Suprapubic skin (tissue), 4 donors: Measurements from ENCODE around the gene ADAMTS17. TPM values are rescaled to one million over a fixed set of nuclear protein-coding genes. Genes with fewer than 3 reads are reported as not detected.

Experiments used
- DNase-seq, 2 donors: peaks; one replicate each; pipeline ENCODE4 v3.0.0-alpha.2; 2019; ENCODE audit warnings: low spot score in 2 of 2
- H3K27ac ChIP-seq: fragments of 200-600 bp; sonication (generic); one replicate; pipeline ENCODE4 v1.5.1; 2019
- H3K27me3 ChIP-seq: fragments of 200-600 bp; sonication (generic); one replicate; pipeline ENCODE4 v1.5.1; 2019
- H3K36me3 ChIP-seq: fragments of 200-600 bp; sonication (generic); one replicate; pipeline ENCODE4 v1.5.1; 2019
- H3K4me1 ChIP-seq: fragments of 200-600 bp; sonication (generic); one replicate; pipeline ENCODE4 v1.5.1; 2019
- H3K4me3 ChIP-seq: fragments of 200-600 bp; sonication (generic); one replicate; pipeline ENCODE4 v1.5.1; 2019; ENCODE audit warnings: mild to moderate bottlenecking
- H3K9me3 ChIP-seq: fragments of 200-600 bp; sonication (generic); one replicate; pipeline ENCODE4 v1.5.1; 2019
- CTCF ChIP-seq, 2 donors: fragments of 200-600 bp in 1 of 2; fragments of 450-650 bp in 1 of 2; sonication (generic) in 1 of 2; IDR thresholded peaks; one replicate each; pipeline ENCODE4 v1.5.1; 2016 to 2019; ENCODE audit warnings: antibody characterized with exemption in 2 of 2, mild to moderate bottlenecking in 1 of 2, moderate library complexity in 1 of 2
- EP300 ChIP-seq: sonication (generic); formaldehyde crosslinking; IDR thresholded peaks from one replicate; pipeline ENCODE4 v1.6.1; 2017; ENCODE audit warnings: antibody characterized with exemption
- POLR2A ChIP-seq, 2 donors: fragments of 450-650 bp; IDR thresholded peaks; one replicate each; pipeline ENCODE4 v1.6.1; 2017; ENCODE audit warnings: antibody characterized with exemption in 2 of 2, mild to moderate bottlenecking in 2 of 2, moderate library complexity in 2 of 2
- POLR2AphosphoS5 ChIP-seq, 3 donors: sonication (generic); formaldehyde crosslinking; IDR thresholded peaks; one replicate each; pipeline ENCODE4 v1.6.1; 2017; ENCODE audit warnings: antibody characterized with exemption in 3 of 3
- WGBS: methylation state at CpG from one replicate; pipeline ENCODE4 v1.1.5; 2018; 5-methylcytosine and 5-hydroxymethylcytosine counted together
- total RNA-seq, 4 donors: library from RNA; depleted of rRNA; stranded (reverse); fragments of >200 nt; gene quantifications; one replicate each; pipeline ENCODE4 v1.1.0, GENCODE V29; 2016

Gene ADAMTS17
- total RNA-seq, 4 donors from 2014 or later, result 4.2 to 12.3 (median 6.3) TPM

- Histone ChIP-seq H3K36me3 (no peaks in the 10 kb centered on the region), H3K9me3 (no peaks in the 10 kb centered on the region), H3K4me3 (no peak overlapping the region), H3K27ac (no peak overlapping the region), H3K4me1 (no peaks in the 10 kb centered on the region), H3K27me3 (no peaks in the 10 kb centered on the region)
- DNase-seq, result peak in 1 of 2 donors; percentile 60
- TF ChIP-seq EP300 (no peak), POLR2AphosphoS5 (IDR thresholded peaks at IDR 0.05) (no peak), POLR2A (IDR thresholded peaks at IDR 0.05) (no peak), CTCF (IDR thresholded peaks at IDR 0.05) (no peak)
- WGBS, result 93% methylated on average over 19 of the region's 20 CpGs
Observed at GRCh38 chr15:100256101-100256969, 85.4 kb downstream of the ADAMTS17 start.

- Histone ChIP-seq H3K4me1 (no peaks in the 10 kb centered on the region), H3K27ac (no peak overlapping the region), H3K36me3 (no peaks in the 10 kb centered on the region), H3K4me3 (no peak overlapping the region), H3K9me3 (no peaks in the 10 kb centered on the region), H3K27me3 (no peaks in the 10 kb centered on the region)
- no peak for TF ChIP-seq CTCF (IDR thresholded peaks at IDR 0.05)
- TF ChIP-seq EP300, result no peak
- no peak for TF ChIP-seq POLR2A (IDR thresholded peaks at IDR 0.05)
- TF ChIP-seq POLR2AphosphoS5 (IDR thresholded peaks at IDR 0.05), result no peak
- DNase-seq, result peak in 1 of 2 donors; percentile 58
- WGBS, result 96% methylated on average over 4 of the region's 6 CpGs
Observed at GRCh38 chr15:100255644-100256043, 86.1 kb downstream of the ADAMTS17 start.

- no peak for DNase-seq
- H3K36me3 ChIP-seq, result no peaks in the 10 kb centered on the region
- 74% methylated on average over 4 of the region's 4 CpGs for WGBS
- H3K27ac ChIP-seq, result no peak overlapping the region
- TF ChIP-seq EP300 (no peak), POLR2AphosphoS5 (IDR thresholded peaks at IDR 0.05) (no peak), POLR2A (IDR thresholded peaks at IDR 0.05) (no peak), CTCF (IDR thresholded peaks at IDR 0.05) (no peak)
- H3K4me3 ChIP-seq, result no peak overlapping the region
- peaks cover 6% of the 10 kb centered on the region for H3K4me1 ChIP-seq
- no peaks in the 10 kb centered on the region for H3K9me3 ChIP-seq
- H3K27me3 ChIP-seq, result no peaks in the 10 kb centered on the region
Observed at GRCh38 chr15:100254691-100255090, 87.1 kb downstream of the ADAMTS17 start.

GRCh38 chr15:100254285-100254684 lies 87.5 kb downstream of the ADAMTS17 start:
- Histone ChIP-seq H3K27me3 (no peaks in the 10 kb centered on the region), H3K4me3 (no peak overlapping the region), H3K9me3 (no peaks in the 10 kb centered on the region), H3K27ac (no peak overlapping the region), H3K4me1 (peaks cover 6% of the 10 kb centered on the region), H3K36me3 (no peaks in the 10 kb centered on the region)
- TF ChIP-seq POLR2AphosphoS5 (IDR thresholded peaks at IDR 0.05), result no peak
- TF ChIP-seq EP300, result no peak
- no peak for TF ChIP-seq CTCF (IDR thresholded peaks at IDR 0.05)
- no peak for TF ChIP-seq POLR2A (IDR thresholded peaks at IDR 0.05)
- WGBS, result 66% methylated on average over 5 of the region's 5 CpGs
- DNase-seq, result no peak

- Histone ChIP-seq H3K27ac (no peak overlapping the region), H3K27me3 (no peaks in the 10 kb centered on the region), H3K36me3 (no peaks in the 10 kb centered on the region), H3K4me1 (peaks cover 6% of the 10 kb centered on the region), H3K4me3 (no peak overlapping the region), H3K9me3 (no peaks in the 10 kb centered on the region)
- 71% methylated on average over 1 of the region's 1 CpG for WGBS
- TF ChIP-seq POLR2AphosphoS5 (IDR thresholded peaks at IDR 0.05) (no peak), CTCF (IDR thresholded peaks at IDR 0.05) (no peak), EP300 (no peak), POLR2A (IDR thresholded peaks at IDR 0.05) (no peak)
- DNase-seq, result peak in 1 of 2 donors; percentile 20
Observed at GRCh38 chr15:100253640-100254039, 88.1 kb downstream of the ADAMTS17 start.
